ENCODE results near the gene PTPN22. TPM values are rescaled to one million over a fixed set of nuclear protein-coding genes. Genes with fewer than 3 reads are reported as not detected.

The PTPN22 gene
- total RNA-seq: 1 to 10 TPM; 3.7 to 5.9 TPM

DNA sequence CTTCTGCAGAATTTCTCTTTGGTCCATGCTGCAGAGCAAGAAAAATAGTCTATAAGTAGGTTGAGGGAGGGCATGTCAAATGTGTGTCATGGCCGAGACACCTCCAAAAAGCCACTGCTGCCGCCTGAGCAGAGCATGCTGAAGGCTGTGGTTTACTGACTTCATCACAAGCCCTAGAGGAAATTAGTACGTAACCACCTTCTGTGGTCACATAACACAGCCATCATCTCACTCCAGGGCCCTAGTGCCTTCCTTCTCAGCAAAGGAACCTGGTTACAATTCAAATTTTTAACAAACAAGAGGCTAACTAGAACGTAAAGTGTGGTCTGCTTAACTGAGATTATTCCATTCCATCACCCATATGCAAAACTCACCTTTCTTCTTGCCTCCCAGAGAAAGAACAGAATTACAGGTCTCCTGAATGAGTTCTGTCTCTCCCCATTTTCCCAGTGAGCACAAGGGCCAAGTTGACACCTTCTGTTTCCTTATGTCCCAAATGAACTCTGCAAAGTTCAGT, at the start of gene PTPN22:
Gene PTPN22, minus strand, starts transcription at position 116 of the 517 bp plus-strand sequence.
- peak; percentile 47 for DNase-seq
- H3K27ac ChIP-seq: peak within 1 kb of the TSS; percentile 61
- intact Hi-C loops (cut with DNase I): no loop called here

DNA sequence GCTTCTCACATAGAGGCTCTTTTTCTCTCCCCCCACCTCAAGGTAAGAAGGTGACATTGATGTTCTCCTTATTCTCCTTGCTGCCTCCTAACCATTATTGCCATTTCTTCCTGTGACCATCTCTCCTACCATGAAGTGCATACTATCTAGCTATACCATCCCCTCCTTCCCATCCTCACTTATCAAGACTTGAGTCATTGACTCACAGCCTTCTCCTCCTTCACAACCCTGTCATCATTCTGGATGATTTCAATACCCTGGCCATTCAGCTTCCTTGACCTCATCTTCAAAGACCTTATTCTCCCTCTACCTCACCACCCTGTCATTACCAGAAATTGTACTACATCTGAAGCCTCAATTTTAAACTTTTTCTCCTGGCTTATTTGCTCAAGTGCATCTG, 46.7 kb upstream of the PTPN22 start:
- Histone ChIP-seq H3K36me3 (no peaks in the 10 kb centered on the region), H3K4me1 (no peaks in the 10 kb centered on the region), H3K4me3 (no peak overlapping the region), H3K27ac (no peak overlapping the region), H3K27me3 (no peaks in the 10 kb centered on the region), H3K9ac (ENCODE audit: low read depth in 2 of 2, low read length in 2 of 2) (no peak overlapping the region), H3K9me3 (no peaks in the 10 kb centered on the region)
- intact Hi-C loops (cut with DNase I): no loop called here
- TF ChIP-seq, protein P1, sequence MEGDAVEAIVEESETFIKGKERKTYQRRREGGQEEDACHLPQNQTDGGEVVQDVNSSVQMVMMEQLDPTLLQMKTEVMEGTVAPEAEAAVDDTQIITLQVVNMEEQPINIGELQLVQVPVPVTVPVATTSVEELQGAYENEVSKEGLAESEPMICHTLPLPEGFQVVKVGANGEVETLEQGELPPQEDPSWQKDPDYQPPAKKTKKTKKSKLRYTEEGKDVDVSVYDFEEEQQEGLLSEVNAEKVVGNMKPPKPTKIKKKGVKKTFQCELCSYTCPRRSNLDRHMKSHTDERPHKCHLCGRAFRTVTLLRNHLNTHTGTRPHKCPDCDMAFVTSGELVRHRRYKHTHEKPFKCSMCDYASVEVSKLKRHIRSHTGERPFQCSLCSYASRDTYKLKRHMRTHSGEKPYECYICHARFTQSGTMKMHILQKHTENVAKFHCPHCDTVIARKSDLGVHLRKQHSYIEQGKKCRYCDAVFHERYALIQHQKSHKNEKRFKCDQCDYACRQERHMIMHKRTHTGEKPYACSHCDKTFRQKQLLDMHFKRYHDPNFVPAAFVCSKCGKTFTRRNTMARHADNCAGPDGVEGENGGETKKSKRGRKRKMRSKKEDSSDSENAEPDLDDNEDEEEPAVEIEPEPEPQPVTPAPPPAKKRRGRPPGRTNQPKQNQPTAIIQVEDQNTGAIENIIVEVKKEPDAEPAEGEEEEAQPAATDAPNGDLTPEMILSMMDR (IDR thresholded peaks at IDR 0.05): no peak
- no peak for DNase-seq

More for the DNA sequence above, at the start of gene PTPN22:
- H3K4me1 ChIP-seq: no peaks in the 10 kb centered on the region
- H3K36me3 ChIP-seq: no peaks in the 10 kb centered on the region
- H3K27me3 ChIP-seq: no peaks in the 10 kb centered on the region
- TF ChIP-seq, protein P1 (IDR thresholded peaks at IDR 0.05): no peak
- H3K9ac ChIP-seq (ENCODE audit: low read depth in 2 of 2, low read length in 2 of 2): peak within 1 kb of the TSS in 1 of 2 donors; percentile 48
- no peak within 1 kb of the TSS for H3K4me3 ChIP-seq
- no peaks in the 10 kb centered on the region for H3K9me3 ChIP-seq

- TF ChIP-seq, protein P1 (IDR thresholded peaks at IDR 0.05): no peak
- no peak for DNase-seq
- no peaks in the 10 kb centered on the region for H3K27me3 ChIP-seq
- no peaks in the 10 kb centered on the region for H3K36me3 ChIP-seq
- H3K27ac ChIP-seq: no peak overlapping the region
- no peaks in the 10 kb centered on the region for H3K4me1 ChIP-seq
- intact Hi-C loops (cut with DNase I): no loop called here
- H3K4me3 ChIP-seq: no peak overlapping the region
- H3K9ac ChIP-seq (ENCODE audit: low read depth in 2 of 2, low read length in 2 of 2): no peak overlapping the region
- H3K9me3 ChIP-seq: no peaks in the 10 kb centered on the region
Observed at GRCh38 chr1:113917400-113918082, 46.0 kb upstream of the PTPN22 start.

DNA sequence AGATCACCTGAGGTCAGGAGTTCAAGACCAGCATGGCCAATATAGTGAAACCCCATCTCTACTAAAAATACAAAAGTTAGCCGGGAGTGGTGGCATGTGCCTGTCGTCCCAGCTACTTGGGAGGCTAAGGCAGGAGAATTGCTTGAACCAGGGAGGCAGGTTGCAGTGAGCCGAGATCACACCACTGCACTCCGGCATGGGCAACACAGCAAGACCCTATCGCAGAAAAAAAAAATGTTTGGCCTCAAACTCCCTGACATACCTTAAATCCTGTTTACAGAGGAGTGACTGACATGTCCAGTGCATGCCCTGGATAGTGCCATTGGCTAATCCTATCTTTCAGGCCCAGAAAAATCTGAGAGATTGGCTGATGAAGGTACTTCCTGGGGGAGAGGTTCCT, 45.5 kb upstream of the PTPN22 start:
- no peak overlapping the region for H3K27ac ChIP-seq
- no peaks in the 10 kb centered on the region for H3K27me3 ChIP-seq
- TF ChIP-seq, protein P1 (IDR thresholded peaks at IDR 0.05): no peak
- intact Hi-C loops (cut with DNase I): no loop called here
- H3K4me3 ChIP-seq: no peak overlapping the region
- H3K36me3 ChIP-seq: no peaks in the 10 kb centered on the region
- H3K9ac ChIP-seq (ENCODE audit: low read depth in 2 of 2, low read length in 2 of 2): no peak overlapping the region
- no peaks in the 10 kb centered on the region for H3K4me1 ChIP-seq
- DNase-seq: no peak
- no peaks in the 10 kb centered on the region for H3K9me3 ChIP-seq

GRCh38 chr1:113913887-113914664, 42.6 kb upstream of the PTPN22 start:
- no peak for DNase-seq
- TF ChIP-seq, protein P1 (IDR thresholded peaks at IDR 0.05): no peak
- intact Hi-C loops (cut with DNase I): no loop called here
- no peaks in the 10 kb centered on the region for H3K4me1 ChIP-seq
- H3K9ac ChIP-seq (ENCODE audit: low read depth in 2 of 2, low read length in 2 of 2): no peak overlapping the region
- no peaks in the 10 kb centered on the region for H3K27me3 ChIP-seq
- no peak overlapping the region for H3K4me3 ChIP-seq
- no peaks in the 10 kb centered on the region for H3K36me3 ChIP-seq
- H3K9me3 ChIP-seq: no peaks in the 10 kb centered on the region
- no peak overlapping the region for H3K27ac ChIP-seq

All from colonic mucosa (tissue), 4 donors.